CD4-positive, alpha-beta T cell (primary cell): Measurements from ENCODE around the gene CRIP2. TPM values are rescaled to one million over a fixed set of nuclear protein-coding genes. Genes with fewer than 3 reads are reported as not detected.
A peak's percentile ranks its signal among the peaks of the same experiment; 100 is the strongest.

Source experiments
- ATAC-seq: fragments of 200-7000 bp; cut with Tn5 transposase; one replicate; pipeline ENCODE4 v1.10.0; 2022; ENCODE audit warnings: mild to moderate bottlenecking; ENCODE audit not compliant: poor library complexity
- CTCF ChIA-PET: fragments of 350-600 bp; sonication (Branson Sonifier 250); formaldehyde crosslinking; loops from one replicate; lab custom pipeline; 2021; ENCODE audit warnings: antibody characterized with exemption, inconsistent platforms; lab: Charles Lee
- POLR2A ChIA-PET: fragments of 350-600 bp; sonication (Branson Sonifier 250); formaldehyde crosslinking; loops from one replicate; lab custom pipeline; 2021; ENCODE audit warnings: antibody characterized with exemption, inconsistent platforms; lab: Charles Lee
- DNase-seq, 14 experiments: peaks; one replicate each; pipeline ENCODE4 v3.0.0-alpha.2; 2013 to 2020; ENCODE audit warnings: mixed read lengths in 2 of 14
- H3K27ac ChIP-seq, 2 donors: one replicate each; pipeline versions ENCODE4 v1.5.1 to v1.7.0; 2013; ENCODE audit warnings: low read length in 2 of 2, low read depth in 1 of 2, mild to moderate bottlenecking in 1 of 2
- H3K27me3 ChIP-seq, 2 experiments: 1 replicate in 1 of 2; 2 replicates in 1 of 2; pipeline versions ENCODE4 v1.6.1 to v1.7.0; 2013; ENCODE audit warnings: low read length in 2 of 2, control low read depth in 1 of 2, mild to moderate bottlenecking in 1 of 2, moderate library complexity in 1 of 2; ENCODE audit not compliant: insufficient read depth in 2 of 2, control insufficient read depth in 1 of 2
- H3K36me3 ChIP-seq: one replicate; pipeline ENCODE4 v1.6.1; 2013; ENCODE audit warnings: low read length, control low read depth; ENCODE audit not compliant: insufficient read depth
- H3K4me1 ChIP-seq: one replicate; pipeline ENCODE4 v1.6.1; 2013; ENCODE audit warnings: low read length, control low read depth; ENCODE audit not compliant: insufficient read depth
- H3K4me3 ChIP-seq: one replicate; pipeline ENCODE4 v1.5.1; 2013; ENCODE audit warnings: mild to moderate bottlenecking, low read length, moderate library complexity
- H3K9me3 ChIP-seq, 2 experiments: 1 replicate in 1 of 2; 2 replicates in 1 of 2; pipeline versions ENCODE4 v1.6.1 to v1.7.0; 2013; ENCODE audit warnings: low read length in 2 of 2, mild to moderate bottlenecking in 2 of 2, control low read depth in 1 of 2, moderate library complexity in 1 of 2; ENCODE audit not compliant: control insufficient read depth in 1 of 2, insufficient read depth in 1 of 2
- H3K27ac Mint-ChIP-seq: one replicate; pipeline ENCODE4 v1.8.0; 2020; ENCODE audit warnings: mixed read lengths
- H3K27me3 Mint-ChIP-seq: one replicate; pipeline ENCODE4 v1.8.0; 2021; ENCODE audit warnings: mixed read lengths
- H3K36me3 Mint-ChIP-seq: one replicate; pipeline ENCODE4 v1.8.0; 2021; ENCODE audit warnings: low read depth, mixed read lengths
- H3K4me1 Mint-ChIP-seq: one replicate; pipeline ENCODE4 v1.8.0; 2021; ENCODE audit warnings: low read depth, mixed read lengths
- H3K4me3 Mint-ChIP-seq: one replicate; pipeline ENCODE4 v1.8.0; 2020; ENCODE audit warnings: mild to moderate bottlenecking, mixed read lengths
- H3K9me3 Mint-ChIP-seq: one replicate; pipeline ENCODE4 v1.8.0; 2020; ENCODE audit warnings: mixed read lengths
- intact Hi-C, 2 experiments: fragments of 100-400 bp; cut with DNase I in 1 of 2; cut with micrococcal nuclease in 1 of 2; formaldehyde crosslinking; loops; one replicate each; pipeline versions ENCODE4 v1.15.1 to v1.9.0; 2023 to 2025; cut with DNase I, micrococcal nuclease
- total RNA-seq, 174 experiments: library from RNA in 2 of 174; stranded (reverse) in 2 of 174; gene quantifications; one replicate each; pipeline ENCODE4 v1.2.3 and lab custom pipeline; 2021 to 2026
- TF ChIP-seq, protein P1 (sequence below): fragments of 200-600 bp; IDR thresholded peaks from one replicate; pipeline ENCODE4 v1.8.0; 2022; ENCODE audit warnings: antibody characterized with exemption, mild to moderate bottlenecking

Gene CRIP2
- total RNA-seq, 2 experiments from 2014 or later: 62.5 to 68.3 TPM

DNA sequence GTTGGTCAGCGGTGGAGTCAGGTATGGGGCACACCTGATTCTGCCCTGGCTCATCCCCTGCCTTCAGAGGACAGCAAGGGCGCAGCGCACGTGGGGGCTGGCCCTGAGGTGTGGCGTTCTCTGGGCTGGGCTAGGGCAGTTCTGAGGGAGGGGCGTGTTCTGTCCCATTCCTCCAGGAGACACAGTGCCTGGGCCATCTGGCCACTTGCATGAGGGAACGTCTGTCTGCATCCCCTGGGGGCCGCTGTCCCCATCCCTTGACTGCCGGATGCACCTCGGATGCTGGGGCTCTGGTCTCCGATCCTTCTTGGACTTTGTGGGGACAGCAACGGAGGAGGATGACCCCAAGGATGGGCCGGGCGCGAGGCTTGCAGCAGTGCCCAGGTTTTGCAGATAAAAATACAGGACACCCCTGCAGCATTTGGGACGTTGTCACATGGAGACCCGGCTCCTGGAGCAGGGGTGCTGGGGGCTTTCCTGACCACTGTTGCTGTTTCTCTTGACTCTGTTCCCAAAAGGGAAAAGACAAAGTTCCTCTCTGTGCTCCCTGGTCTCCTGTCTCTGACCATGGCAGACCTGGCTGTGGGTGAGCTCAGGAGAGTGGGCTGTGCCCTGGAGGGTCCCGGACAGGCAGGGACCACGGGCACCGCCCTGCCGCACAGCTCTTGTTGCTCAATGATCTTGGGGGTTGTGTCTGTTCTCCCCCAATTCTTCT, 48.0 kb upstream of the CRIP2 start:
- Mint-ChIP-seq H3K4me3 (no peak overlapping the region), H3K9me3 (no peaks in the 10 kb centered on the region), H3K27me3 (no peaks in the 10 kb centered on the region), H3K27ac (no peak overlapping the region), H3K36me3 (peaks cover 43% of the 10 kb centered on the region), H3K4me1 (peaks cover 23% of the 10 kb centered on the region)
- Histone ChIP-seq H3K27me3 (no peaks in the 10 kb centered on the region), H3K27ac (no peak overlapping the region), H3K9me3 (peaks cover 0 to 20% of the 10 kb centered on the region in 2 experiments), H3K4me3 (no peak overlapping the region), H3K4me1 (peaks cover 14% of the 10 kb centered on the region), H3K36me3 (peaks cover 20% of the 10 kb centered on the region)
- intact Hi-C loops: loop anchor here in 1 of 2 experiments (10.0 kb wide), 1 partner anchor 52 kb away; no protein-coding TSS in a partner anchor
- ChIA-PET POLR2A (no interaction called here), CTCF (no interaction called here)
- DNase-seq (peak in 1 of 14 experiments; percentile 7), ATAC-seq (no peak)
- TF ChIP-seq, protein P1, sequence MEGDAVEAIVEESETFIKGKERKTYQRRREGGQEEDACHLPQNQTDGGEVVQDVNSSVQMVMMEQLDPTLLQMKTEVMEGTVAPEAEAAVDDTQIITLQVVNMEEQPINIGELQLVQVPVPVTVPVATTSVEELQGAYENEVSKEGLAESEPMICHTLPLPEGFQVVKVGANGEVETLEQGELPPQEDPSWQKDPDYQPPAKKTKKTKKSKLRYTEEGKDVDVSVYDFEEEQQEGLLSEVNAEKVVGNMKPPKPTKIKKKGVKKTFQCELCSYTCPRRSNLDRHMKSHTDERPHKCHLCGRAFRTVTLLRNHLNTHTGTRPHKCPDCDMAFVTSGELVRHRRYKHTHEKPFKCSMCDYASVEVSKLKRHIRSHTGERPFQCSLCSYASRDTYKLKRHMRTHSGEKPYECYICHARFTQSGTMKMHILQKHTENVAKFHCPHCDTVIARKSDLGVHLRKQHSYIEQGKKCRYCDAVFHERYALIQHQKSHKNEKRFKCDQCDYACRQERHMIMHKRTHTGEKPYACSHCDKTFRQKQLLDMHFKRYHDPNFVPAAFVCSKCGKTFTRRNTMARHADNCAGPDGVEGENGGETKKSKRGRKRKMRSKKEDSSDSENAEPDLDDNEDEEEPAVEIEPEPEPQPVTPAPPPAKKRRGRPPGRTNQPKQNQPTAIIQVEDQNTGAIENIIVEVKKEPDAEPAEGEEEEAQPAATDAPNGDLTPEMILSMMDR: no peak

DNA sequence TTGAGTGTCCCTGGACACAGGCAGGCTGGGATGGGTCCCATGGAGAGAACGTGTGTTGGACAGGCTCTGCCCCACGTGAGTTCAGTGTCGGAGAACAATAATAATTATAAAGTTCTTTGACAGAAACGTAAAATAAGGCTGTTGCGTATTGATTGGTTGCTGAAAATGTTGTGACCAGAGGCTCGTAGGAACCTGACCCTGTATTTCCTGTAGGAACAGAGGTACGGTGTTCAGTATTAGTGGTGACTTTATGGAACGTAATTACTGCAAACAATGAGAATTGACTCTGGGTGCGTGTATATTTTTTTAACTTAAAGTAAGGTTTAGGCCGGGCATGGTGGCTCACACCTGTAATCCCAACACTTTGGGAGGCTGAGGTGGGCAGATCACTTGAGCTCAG, 47.2 kb upstream of the CRIP2 start:
- H3K4me3 Mint-ChIP-seq: no peak overlapping the region
- Histone ChIP-seq H3K9me3 (peaks cover 0 to 22% of the 10 kb centered on the region in 2 experiments), H3K27ac (no peak overlapping the region), H3K27me3 (no peaks in the 10 kb centered on the region), H3K4me1 (peaks cover 6% of the 10 kb centered on the region), H3K36me3 (peaks cover 20% of the 10 kb centered on the region), H3K4me3 (no peak overlapping the region)
- TF ChIP-seq, protein P1: no peak
- no peaks in the 10 kb centered on the region for H3K9me3 Mint-ChIP-seq
- no peaks in the 10 kb centered on the region for H3K27me3 Mint-ChIP-seq
- peaks cover 16% of the 10 kb centered on the region for H3K4me1 Mint-ChIP-seq
- ATAC-seq (no peak), DNase-seq (no peak)
- peaks cover 38% of the 10 kb centered on the region for H3K36me3 Mint-ChIP-seq
- H3K27ac Mint-ChIP-seq: no peak overlapping the region
- POLR2A ChIA-PET: no interaction called here
- CTCF ChIA-PET: interaction anchor here (0.8 kb wide), 1 partner anchor 62 kb away, joined by 3 read pairs; no protein-coding TSS in a partner anchor
- intact Hi-C loops: loop anchor here in 1 of 2 experiments (10.0 kb wide), 1 partner anchor 53 kb away; no protein-coding TSS in a partner anchor

DNA sequence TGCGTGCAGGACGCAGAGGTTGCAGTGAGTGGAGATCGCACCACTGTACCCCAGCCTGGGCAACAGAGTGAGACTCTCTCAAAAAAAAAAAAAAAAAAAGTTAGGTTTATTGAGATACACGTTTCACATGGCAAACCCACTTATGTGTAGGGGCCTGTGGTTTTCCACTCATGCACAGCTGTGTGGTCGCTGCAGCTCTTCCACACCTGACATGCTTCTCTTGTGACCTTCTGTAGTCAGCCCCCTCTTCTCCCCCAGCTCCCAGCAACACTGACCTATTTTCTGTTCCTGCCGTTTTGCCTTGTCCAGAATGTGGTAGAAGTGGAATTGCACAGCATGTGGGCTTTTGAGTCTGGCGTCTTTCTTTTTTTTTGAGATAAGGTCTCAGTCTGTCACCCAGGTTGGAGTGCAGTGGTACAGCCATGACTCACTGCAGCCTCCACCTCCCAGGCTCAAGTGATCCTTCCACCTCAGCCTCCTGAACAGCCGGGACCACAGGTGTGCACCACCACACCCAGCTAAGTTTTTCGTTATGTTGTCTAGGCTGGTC, 46.6 kb upstream of the CRIP2 start:
- CTCF ChIA-PET: interaction anchor here (0.8 kb wide), 1 partner anchor 61 kb away, joined by 3 read pairs; no protein-coding TSS in a partner anchor
- TF ChIP-seq, protein P1: no peak
- no peaks in the 10 kb centered on the region for H3K27me3 Mint-ChIP-seq
- peaks cover 10% of the 10 kb centered on the region for H3K4me1 Mint-ChIP-seq
- POLR2A ChIA-PET: no interaction called here
- no peak for DNase-seq
- Histone ChIP-seq H3K4me1 (no peaks in the 10 kb centered on the region), H3K9me3 (peaks cover 0 to 22% of the 10 kb centered on the region in 2 experiments), H3K36me3 (peaks cover 20% of the 10 kb centered on the region), H3K27ac (no peak overlapping the region), H3K4me3 (no peak overlapping the region), H3K27me3 (no peaks in the 10 kb centered on the region)
- H3K9me3 Mint-ChIP-seq: no peaks in the 10 kb centered on the region
- no peak for ATAC-seq
- H3K27ac Mint-ChIP-seq: no peak overlapping the region
- H3K36me3 Mint-ChIP-seq: peaks cover 38% of the 10 kb centered on the region
- H3K4me3 Mint-ChIP-seq: no peak overlapping the region
- intact Hi-C loops: loop anchor here in 1 of 2 experiments (10.0 kb wide), 1 partner anchor 53 kb away; no protein-coding TSS in a partner anchor
